Activated naive CD4-positive, alpha-beta T cell treated with anti-CD3 and anti-CD28 coated beads, Interleukin-2, amount 10 ng/mL, durations not matched to agents 7 days and 5 days (primary cell): ENCODE results near the gene RPL10.
A peak's percentile ranks its signal among the peaks of the same experiment; 100 is the strongest.

Experiments
- CTCF ChIA-PET: fragments of 350-600 bp; sonication (Branson Sonifier 250); formaldehyde crosslinking; loops from one replicate; lab custom pipeline; 2021; ENCODE audit warnings: antibody characterized with exemption; lab: Charles Lee
- DNase-seq: peaks from one replicate; pipeline ENCODE4 v3.0.0-alpha.2; 2020
- H3K27ac Mint-ChIP-seq: one replicate; pipeline ENCODE4 v1.8.0; 2021; ENCODE audit warnings: mild to moderate bottlenecking, moderate library complexity, mixed read lengths
- H3K27me3 Mint-ChIP-seq: one replicate; pipeline ENCODE4 v1.8.0; 2021; ENCODE audit warnings: mild to moderate bottlenecking, mixed read lengths
- H3K36me3 Mint-ChIP-seq: one replicate; pipeline ENCODE4 v1.8.0; 2021; ENCODE audit warnings: mixed read lengths
- H3K4me1 Mint-ChIP-seq: one replicate; pipeline ENCODE4 v1.8.0; 2021; ENCODE audit warnings: mixed read lengths
- H3K4me3 Mint-ChIP-seq: one replicate; pipeline ENCODE4 v1.8.0; 2021; ENCODE audit warnings: mild to moderate bottlenecking, moderate library complexity, mixed read lengths
- H3K9me3 Mint-ChIP-seq: one replicate; pipeline ENCODE4 v1.8.0; 2021; ENCODE audit warnings: mixed read lengths

Gene RPL10

GRCh38 chrX:154368630-154369448, 29.3 kb upstream of the RPL10 start:
- peak; percentile 91 for DNase-seq
- Mint-ChIP-seq H3K36me3 (peaks cover 19% of the 10 kb centered on the region), H3K4me3 (peak overlapping the region; percentile 91), H3K27me3 (no peaks in the 10 kb centered on the region), H3K27ac (peak overlapping the region; percentile 87), H3K9me3 (no peaks in the 10 kb centered on the region), H3K4me1 (peaks cover 31% of the 10 kb centered on the region)
- CTCF ChIA-PET: no interaction called here

- Mint-ChIP-seq H3K36me3 (peaks cover 16% of the 10 kb centered on the region), H3K4me3 (peak overlapping the region; percentile 91), H3K4me1 (peaks cover 29% of the 10 kb centered on the region), H3K9me3 (no peaks in the 10 kb centered on the region), H3K27ac (peak overlapping the region; percentile 92), H3K27me3 (no peaks in the 10 kb centered on the region)
- peak; percentile 77 for DNase-seq
- CTCF ChIA-PET: no interaction called here
Observed at GRCh38 chrX:154369449-154370299, 28.5 kb upstream of the RPL10 start.

- H3K4me3 Mint-ChIP-seq: peak overlapping the region; percentile 91
- no peaks in the 10 kb centered on the region for H3K27me3 Mint-ChIP-seq
- H3K27ac Mint-ChIP-seq: peak overlapping the region; percentile 92
- CTCF ChIA-PET: interaction anchor here (0.8 kb wide), 1 partner anchor 351 kb away, joined by 3 read pairs; no protein-coding TSS in a partner anchor
- no peaks in the 10 kb centered on the region for H3K9me3 Mint-ChIP-seq
- peaks cover 14% of the 10 kb centered on the region for H3K36me3 Mint-ChIP-seq
- peak; percentile 41 for DNase-seq
- H3K4me1 Mint-ChIP-seq: peaks cover 33% of the 10 kb centered on the region
Observed at GRCh38 chrX:154370300-154371016, 27.7 kb upstream of the RPL10 start.

GRCh38 chrX:154371017-154371788, 27.0 kb upstream of the RPL10 start:
- Mint-ChIP-seq H3K4me1 (peaks cover 33% of the 10 kb centered on the region), H3K9me3 (no peaks in the 10 kb centered on the region), H3K27me3 (no peaks in the 10 kb centered on the region), H3K36me3 (peaks cover 14% of the 10 kb centered on the region), H3K27ac (peak overlapping the region; percentile 83), H3K4me3 (peak overlapping the region; percentile 77)
- CTCF ChIA-PET: interaction anchor here (0.6 to 0.8 kb wide), 2 partner anchors 8 to 352 kb away, joined by 3 read pairs; no protein-coding TSS in a partner anchor
- peak; percentile 94 for DNase-seq

GRCh38 chrX:154371789-154372300, 26.3 kb upstream of the RPL10 start:
- DNase-seq: no peak
- peaks cover 14% of the 10 kb centered on the region for H3K36me3 Mint-ChIP-seq
- peak overlapping the region; percentile 86 for H3K27ac Mint-ChIP-seq
- peak overlapping the region; percentile 80 for H3K4me3 Mint-ChIP-seq
- CTCF ChIA-PET: interaction anchor here (0.6 to 1.0 kb wide), 2 partner anchors 9 to 27 kb away, joined by 3 read pairs; partner anchors contain the start of gene RPL10
- H3K9me3 Mint-ChIP-seq: no peaks in the 10 kb centered on the region
- H3K4me1 Mint-ChIP-seq: peaks cover 32% of the 10 kb centered on the region
- no peaks in the 10 kb centered on the region for H3K27me3 Mint-ChIP-seq

GRCh38 chrX:154372612-154373022, 25.6 kb upstream of the RPL10 start:
- H3K27ac Mint-ChIP-seq: peak overlapping the region; percentile 86
- H3K36me3 Mint-ChIP-seq: peaks cover 14% of the 10 kb centered on the region
- peak overlapping the region; percentile 80 for H3K4me3 Mint-ChIP-seq
- peak; percentile 60 for DNase-seq
- no peaks in the 10 kb centered on the region for H3K9me3 Mint-ChIP-seq
- CTCF ChIA-PET: interaction anchor here (0.8 to 2.1 kb wide), 9 partner anchors 10 to 170 kb away, joined by 3 to 17 read pairs (median 4); partner anchors contain the start of genes RPL10 and UBL4A
- H3K4me1 Mint-ChIP-seq: peaks cover 33% of the 10 kb centered on the region
- H3K27me3 Mint-ChIP-seq: no peaks in the 10 kb centered on the region

GRCh38 chrX:154373340-154374306, 24.6 kb upstream of the RPL10 start:
- H3K36me3 Mint-ChIP-seq: peaks cover 7% of the 10 kb centered on the region
- no peaks in the 10 kb centered on the region for H3K27me3 Mint-ChIP-seq
- peak overlapping the region; percentile 14 for H3K27ac Mint-ChIP-seq
- DNase-seq: peak; percentile 55
- CTCF ChIA-PET: interaction anchor here (0.6 to 2.1 kb wide), 17 partner anchors 9 to 361 kb away, joined by 3 to 17 read pairs (median 3); partner anchors contain the start of genes SLC10A3 and UBL4A
- peak overlapping the region; percentile 80 for H3K4me3 Mint-ChIP-seq
- H3K4me1 Mint-ChIP-seq: peaks cover 26% of the 10 kb centered on the region
- no peaks in the 10 kb centered on the region for H3K9me3 Mint-ChIP-seq

- Mint-ChIP-seq H3K9me3 (no peaks in the 10 kb centered on the region), H3K36me3 (peaks cover 7% of the 10 kb centered on the region), H3K4me1 (peaks cover 26% of the 10 kb centered on the region), H3K27ac (peak within 1 kb of the TSS; percentile 14), H3K4me3 (peak within 1 kb of the TSS; percentile 80), H3K27me3 (no peaks in the 10 kb centered on the region)
- peak; percentile 55 for DNase-seq
- CTCF ChIA-PET: interaction anchor here (0.9 to 2.1 kb wide), 9 partner anchors 9 to 162 kb away, joined by 3 to 17 read pairs (median 4); partner anchors contain the start of gene SLC10A3
Observed at GRCh38 chrX:154374313-154375155, 23.6 kb upstream of the RPL10 start, which contains the start of gene FLNA. TSS of gene FLNA (minus strand) at chrX:154374634. CDS start at chrX:154371245, 3,389 bp downstream.

GRCh38 chrX:154375156-154375504, 23.0 kb upstream of the RPL10 start:
- Mint-ChIP-seq H3K9me3 (no peaks in the 10 kb centered on the region), H3K4me1 (peaks cover 30% of the 10 kb centered on the region), H3K27ac (no peak overlapping the region), H3K36me3 (peaks cover 5% of the 10 kb centered on the region), H3K27me3 (no peaks in the 10 kb centered on the region), H3K4me3 (peak overlapping the region; percentile 55)
- DNase-seq: no peak
- CTCF ChIA-PET: interaction anchor here (0.9 kb wide), 1 partner anchor 162 kb away, joined by 4 read pairs; no protein-coding TSS in a partner anchor

GRCh38 chrX:154376774-154377173, 21.4 kb upstream of the RPL10 start:
- H3K9me3 Mint-ChIP-seq: no peaks in the 10 kb centered on the region
- peak overlapping the region; percentile 26 for H3K4me3 Mint-ChIP-seq
- peak overlapping the region; percentile 24 for H3K27ac Mint-ChIP-seq
- H3K4me1 Mint-ChIP-seq: peaks cover 38% of the 10 kb centered on the region
- peaks cover 6% of the 10 kb centered on the region for H3K36me3 Mint-ChIP-seq
- H3K27me3 Mint-ChIP-seq: no peaks in the 10 kb centered on the region
- no peak for DNase-seq
- CTCF ChIA-PET: no interaction called here

GRCh38 chrX:154378059-154378798, 19.9 kb upstream of the RPL10 start:
- Mint-ChIP-seq H3K4me1 (peaks cover 29% of the 10 kb centered on the region), H3K4me3 (peak overlapping the region; percentile 77), H3K27ac (peak overlapping the region; percentile 91), H3K27me3 (no peaks in the 10 kb centered on the region), H3K9me3 (no peaks in the 10 kb centered on the region), H3K36me3 (peaks cover 6% of the 10 kb centered on the region)
- peak; percentile 51 for DNase-seq
- CTCF ChIA-PET: no interaction called here
